ENCODE data around the gene MYO9B. TPM values are rescaled to one million over a fixed set of nuclear protein-coding genes. Genes with fewer than 3 reads are reported as not detected.
"Not testable (repeated sequence)": the region's sequence is repeated elsewhere in the genome, so short reads cannot be mapped to it uniquely, and the experiment has no call there.

Gene MYO9B
- total RNA-seq, 1 donor = 96.6 TPM

GRCh38 chr19:17159466-17160393 is 84.2 kb downstream of the MYO9B start:
- H3K27ac ChIP-seq (ENCODE audit: low read depth, low read length) = no peak overlapping the region
- H3K36me3 ChIP-seq (ENCODE audit: insufficient read depth, low read length) = peaks cover 81% of the 10 kb centered on the region
- no peak for TF ChIP-seq CTCF (IDR thresholded peaks at IDR 0.05; ENCODE audit: extremely low read depth, low read depth, low read length)
- DNase-seq (ENCODE audit: insufficient read length, low spot score, missing footprints) = peak; percentile 65
- no peaks in the 10 kb centered on the region for H3K4me1 ChIP-seq (ENCODE audit: insufficient read depth, low read length)
- H4K20me1 ChIP-seq (ENCODE audit: insufficient read depth, low read length) = no peaks in the 10 kb centered on the region
- no peaks in the 10 kb centered on the region for H3K79me2 ChIP-seq (ENCODE audit: insufficient read depth, low read length)
- H2AFZ ChIP-seq (ENCODE audit: low read length) = no peak overlapping the region
- no peak overlapping the region for H3K4me3 ChIP-seq (ENCODE audit: insufficient read depth, low read length)
- no peaks in the 10 kb centered on the region for H3K9me3 ChIP-seq (ENCODE audit: low read depth, low read length)
- no peak overlapping the region for H3K4me2 ChIP-seq (ENCODE audit: insufficient read depth, low read length)
- H3K27me3 ChIP-seq (ENCODE audit: insufficient read depth, low read length) = no peaks in the 10 kb centered on the region

- Histone ChIP-seq H3K27ac (ENCODE audit: low read depth, low read length) (no peak overlapping the region), H3K79me2 (ENCODE audit: insufficient read depth, low read length) (no peaks in the 10 kb centered on the region), H3K36me3 (ENCODE audit: insufficient read depth, low read length) (peaks cover 81% of the 10 kb centered on the region), H4K20me1 (ENCODE audit: insufficient read depth, low read length) (no peaks in the 10 kb centered on the region), H2AFZ (ENCODE audit: low read length) (no peak overlapping the region), H3K27me3 (ENCODE audit: insufficient read depth, low read length) (no peaks in the 10 kb centered on the region), H3K4me2 (ENCODE audit: insufficient read depth, low read length) (no peak overlapping the region), H3K9me3 (ENCODE audit: low read depth, low read length) (no peaks in the 10 kb centered on the region), H3K4me3 (ENCODE audit: insufficient read depth, low read length) (no peak overlapping the region), H3K4me1 (ENCODE audit: insufficient read depth, low read length) (no peaks in the 10 kb centered on the region)
- DNase-seq (ENCODE audit: insufficient read length, low spot score, missing footprints) = no peak
- no peak for TF ChIP-seq CTCF (IDR thresholded peaks at IDR 0.05; ENCODE audit: extremely low read depth, low read depth, low read length)
Observed at GRCh38 chr19:17160908-17161307, 85.3 kb downstream of the MYO9B start.

- DNase-seq (ENCODE audit: insufficient read length, low spot score, missing footprints); H3K4me2 ChIP-seq (ENCODE audit: insufficient read depth, low read length); H3K27ac ChIP-seq (ENCODE audit: low read depth, low read length); H3K79me2 ChIP-seq (ENCODE audit: insufficient read depth, low read length); H3K9me3 ChIP-seq (ENCODE audit: low read depth, low read length); H3K4me3 ChIP-seq (ENCODE audit: insufficient read depth, low read length); H2AFZ ChIP-seq (ENCODE audit: low read length); H4K20me1 ChIP-seq (ENCODE audit: insufficient read depth, low read length); H3K27me3 ChIP-seq (ENCODE audit: insufficient read depth, low read length); H3K4me1 ChIP-seq (ENCODE audit: insufficient read depth, low read length): not testable (repeated sequence)
- H3K36me3 ChIP-seq (ENCODE audit: insufficient read depth, low read length) = peaks cover 81% of the 10 kb centered on the region
Observed at GRCh38 chr19:17162131-17162530, 86.6 kb downstream of the MYO9B start.

- no peak for TF ChIP-seq CTCF (IDR thresholded peaks at IDR 0.05; ENCODE audit: extremely low read depth, low read depth, low read length)
Observed at GRCh38 chr19:17162580-17162979, 87.0 kb downstream of the MYO9B start.

More at GRCh38 chr19:17162580-17162979, 87.0 kb downstream of the MYO9B start:
- no peaks in the 10 kb centered on the region for H4K20me1 ChIP-seq (ENCODE audit: insufficient read depth, low read length)
- H3K4me1 ChIP-seq (ENCODE audit: insufficient read depth, low read length) = no peaks in the 10 kb centered on the region
- H2AFZ ChIP-seq (ENCODE audit: low read length) = no peak overlapping the region
- no peaks in the 10 kb centered on the region for H3K9me3 ChIP-seq (ENCODE audit: low read depth, low read length)
- DNase-seq (ENCODE audit: insufficient read length, low spot score, missing footprints) = no peak
- H3K4me2 ChIP-seq (ENCODE audit: insufficient read depth, low read length) = no peak overlapping the region
- no peaks in the 10 kb centered on the region for H3K27me3 ChIP-seq (ENCODE audit: insufficient read depth, low read length)
- no peak overlapping the region for H3K27ac ChIP-seq (ENCODE audit: low read depth, low read length)
- H3K79me2 ChIP-seq (ENCODE audit: insufficient read depth, low read length) = no peaks in the 10 kb centered on the region
- no peak overlapping the region for H3K4me3 ChIP-seq (ENCODE audit: insufficient read depth, low read length)
- H3K36me3 ChIP-seq (ENCODE audit: insufficient read depth, low read length) = peaks cover 78% of the 10 kb centered on the region
